H9 (cell line): Measurements from ENCODE around the gene DHX58. TPM values are rescaled to one million over a fixed set of nuclear protein-coding genes. Genes with fewer than 3 reads are reported as not detected.

Experiments
- DNase-seq: peaks from one replicate; pipeline ENCODE4 v3.0.0-alpha.2; 2017
- H2AFZ ChIP-seq: one replicate; pipeline ENCODE4 v1.6.1; 2013; ENCODE audit warnings: mild to moderate bottlenecking, low read length, control low read depth, moderate library complexity
- H2AK5ac ChIP-seq: 2 replicates; pipeline ENCODE4 v1.6.1; 2013; ENCODE audit warnings: low read length, control low read depth, mixed read lengths; ENCODE audit not compliant: insufficient read length
- H2BK120ac ChIP-seq: one replicate; pipeline ENCODE4 v1.6.1; 2013; ENCODE audit warnings: low read depth, mild to moderate bottlenecking, low read length, control low read depth, inconsistent platforms; ENCODE audit not compliant: poor library complexity, severe bottlenecking
- H2BK12ac ChIP-seq: 2 replicates; pipeline ENCODE4 v1.6.1; 2013; ENCODE audit warnings: low read length, control low read depth, mixed read lengths, low read depth; ENCODE audit not compliant: insufficient read length
- H2BK15ac ChIP-seq: 2 replicates; pipeline ENCODE4 v1.6.1; 2013; ENCODE audit warnings: low read depth, low read length, control low read depth
- H2BK20ac ChIP-seq: one replicate; pipeline ENCODE4 v1.6.1; 2013; ENCODE audit warnings: low read depth, mild to moderate bottlenecking, low read length, control low read depth, inconsistent platforms; ENCODE audit not compliant: poor library complexity, severe bottlenecking
- H2BK5ac ChIP-seq: 2 replicates; pipeline ENCODE4 v1.6.1; 2013; ENCODE audit warnings: low read length, control low read depth, mixed read lengths; ENCODE audit not compliant: insufficient read length
- H3K14ac ChIP-seq: 2 replicates; pipeline ENCODE4 v1.6.1; 2013; ENCODE audit warnings: low read length, control low read depth; ENCODE audit not compliant: insufficient read depth
- H3K18ac ChIP-seq: 2 replicates; pipeline ENCODE4 v1.6.1; 2013; ENCODE audit warnings: low read depth, mild to moderate bottlenecking, mixed read lengths, low read length, control low read depth; ENCODE audit not compliant: insufficient read length
- H3K23ac ChIP-seq: 2 replicates; pipeline ENCODE4 v1.6.1; 2013; ENCODE audit warnings: low read length, control low read depth, mixed read lengths, low read depth; ENCODE audit not compliant: insufficient read length
- H3K23me2 ChIP-seq: 2 replicates; pipeline ENCODE4 v1.6.1; 2013; ENCODE audit warnings: low read depth, mild to moderate bottlenecking, mixed read lengths, low read length, control low read depth; ENCODE audit not compliant: insufficient read length, poor library complexity, severe bottlenecking
- H3K27ac ChIP-seq: 2 replicates; pipeline ENCODE4 v1.5.1; 2013; ENCODE audit warnings: low read length, control low read depth, mixed read lengths, low read depth; ENCODE audit not compliant: insufficient read length
- H3K27me3 ChIP-seq: 2 replicates; pipeline ENCODE4 v1.6.1; 2013; ENCODE audit warnings: low read length, control low read depth, inconsistent platforms; ENCODE audit not compliant: insufficient read depth
- H3K4ac ChIP-seq: 2 replicates; pipeline ENCODE4 v1.6.1; 2013; ENCODE audit warnings: low read depth, mild to moderate bottlenecking, control low read depth, inconsistent platforms, low read length, moderate library complexity
- H3K4me1 ChIP-seq: 2 replicates; pipeline ENCODE4 v1.6.1; 2013; ENCODE audit warnings: low read length, control low read depth, inconsistent platforms; ENCODE audit not compliant: insufficient read depth
- H3K4me2 ChIP-seq: 2 replicates; pipeline ENCODE4 v1.6.1; 2013; ENCODE audit warnings: low read length, control low read depth, mixed read lengths; ENCODE audit not compliant: insufficient read length, insufficient read depth
- H3K56ac ChIP-seq: 2 replicates; pipeline ENCODE4 v1.6.1; 2013; ENCODE audit warnings: low read depth, mild to moderate bottlenecking, mixed read lengths, low read length, control low read depth; ENCODE audit not compliant: insufficient read length
- H3K79me1 ChIP-seq: 2 replicates; pipeline ENCODE4 v1.6.1; 2013; ENCODE audit warnings: low read depth, mild to moderate bottlenecking, moderate library complexity, low read length, control low read depth, inconsistent platforms; ENCODE audit not compliant: insufficient read depth, poor library complexity, severe bottlenecking
- H3K79me2 ChIP-seq: 2 replicates; pipeline ENCODE4 v1.6.1; 2013; ENCODE audit warnings: low read length, control low read depth, inconsistent platforms; ENCODE audit not compliant: insufficient read depth
- H3K9ac ChIP-seq: 2 replicates; pipeline ENCODE4 v1.6.1; 2013; ENCODE audit warnings: low read length, control low read depth, mixed read lengths; ENCODE audit not compliant: insufficient read length; ENCODE audit errors: extremely low read depth
- H3K9me3 ChIP-seq: one replicate; pipeline ENCODE4 v1.6.1; 2013; ENCODE audit warnings: low read depth, low read length, inconsistent platforms; ENCODE audit not compliant: control insufficient read depth
- H3T11ph ChIP-seq: one replicate; pipeline ENCODE4 v1.6.1; 2013; ENCODE audit warnings: mild to moderate bottlenecking, low read length, control low read depth, inconsistent platforms
- H4K20me1 ChIP-seq: one replicate; pipeline ENCODE4 v1.6.1; 2013; ENCODE audit not compliant: control insufficient read depth, insufficient read length, insufficient read depth
- H4K5ac ChIP-seq: 2 replicates; pipeline ENCODE4 v1.6.1; 2013; ENCODE audit warnings: low read depth, mild to moderate bottlenecking, mixed read lengths, low read length, control low read depth; ENCODE audit not compliant: insufficient read length
- H4K8ac ChIP-seq: replicated peaks from 2 replicates; pipeline ENCODE4 v1.6.1; 2013; ENCODE audit warnings: low read length, control low read depth, mixed read lengths, low read depth; ENCODE audit not compliant: insufficient read length
- H4K91ac ChIP-seq: 2 replicates; pipeline ENCODE4 v1.6.1; 2013; ENCODE audit warnings: low read depth, mild to moderate bottlenecking, moderate library complexity, mixed read lengths, low read length, control low read depth; ENCODE audit not compliant: insufficient read length
- H3K27ac Mint-ChIP-seq, 3 experiments: 2 replicates in 2 of 3; 3 replicates in 1 of 3; pipeline ENCODE4 v1.8.0; 2020 to 2021; ENCODE audit warnings: mixed read lengths in 3 of 3, mild to moderate bottlenecking in 1 of 3, moderate library complexity in 1 of 3
- H3K27me3 Mint-ChIP-seq: 2 replicates; pipeline ENCODE4 v1.8.0; 2021; ENCODE audit warnings: low read depth, mild to moderate bottlenecking, moderate library complexity, mixed read lengths
- H3K36me3 Mint-ChIP-seq, 3 experiments: 2 replicates in 2 of 3; 3 replicates in 1 of 3; pipeline ENCODE4 v1.8.0; 2020 to 2021; ENCODE audit warnings: low read depth in 3 of 3, mixed read lengths in 3 of 3; ENCODE audit not compliant: insufficient read depth in 1 of 3
- H3K4me1 Mint-ChIP-seq, 2 experiments: 2 replicates each; pipeline ENCODE4 v1.8.0; 2020; ENCODE audit warnings: mixed read lengths in 2 of 2
- H3K4me3 Mint-ChIP-seq, 2 experiments: 2 replicates in 1 of 2; 3 replicates in 1 of 2; pipeline ENCODE4 v1.8.0; 2020 to 2021; ENCODE audit warnings: mild to moderate bottlenecking in 2 of 2, mixed read lengths in 2 of 2, moderate library complexity in 1 of 2
- H3K9me3 Mint-ChIP-seq, 2 experiments: 2 replicates in 1 of 2; 3 replicates in 1 of 2; pipeline ENCODE4 v1.8.0; 2020; ENCODE audit warnings: mild to moderate bottlenecking in 2 of 2, mixed read lengths in 2 of 2, moderate library complexity in 1 of 2
- CTCF ChIP-seq: fragments of 200-600 bp; sonication (generic); conservative IDR thresholded peaks from 3 replicates; pipeline ENCODE4 v1.8.0; 2021; ENCODE audit warnings: antibody characterized with exemption, mild to moderate bottlenecking
- WGBS: extraction: QIAGEN DNeasy Blood & Tissue Kit; methylation state at CpG from one replicate; pipeline ENCODE4 v1.1.7; 2013; ENCODE audit warnings: missing lambda C conversion rate, low lambda C conversion rate, mixed read lengths; ENCODE audit not compliant: insufficient read length; ENCODE audit errors: extremely low coverage; 5-methylcytosine and 5-hydroxymethylcytosine counted together
- total RNA-seq: library from RNA; stranded (reverse); gene quantifications from 2 replicates; pipeline ENCODE4 v1.2.1, GENCODE V29; 2021

DHX58 gene
- total RNA-seq, 1 experiment from 2014 or later, result 3.9 TPM

- Histone ChIP-seq H2BK20ac (no peak overlapping the region), H4K20me1 (no peaks in the 10 kb centered on the region), H3K23me2 (no peaks in the 10 kb centered on the region), H4K91ac (no peak overlapping the region), H2AK5ac (no peak overlapping the region), H2AFZ (no peak overlapping the region), H2BK120ac (no peak overlapping the region), H3K4me2 (no peak overlapping the region), H4K5ac (no peak overlapping the region), H2BK5ac (no peak overlapping the region), H3K79me1 (no peaks in the 10 kb centered on the region), H4K8ac (no peak overlapping the region), H3K23ac (no peak overlapping the region), H3K14ac (no peak overlapping the region), H3K9me3 (no peaks in the 10 kb centered on the region), H3K27ac (no peak overlapping the region), H3K56ac (no peak overlapping the region), H3K4me1 (peaks cover 2% of the 10 kb centered on the region; the same call in 1 of the 2 replicates), H2BK15ac (no peak overlapping the region), H3K79me2 (no peaks in the 10 kb centered on the region), H3K9ac (no peak overlapping the region), H3K4ac (no peak overlapping the region), H3K18ac (no peak overlapping the region), H3K27me3 (no peaks in the 10 kb centered on the region), H3T11ph (no peak overlapping the region), H2BK12ac (no peak overlapping the region)
- TF ChIP-seq CTCF, result no peak
- Mint-ChIP-seq H3K36me3 (no peaks in the 10 kb centered on the region), H3K9me3 (no peaks in the 10 kb centered on the region; a peak in 1 of 5 replicates), H3K27ac (no peak overlapping the region), H3K4me3 (no peak overlapping the region), H3K4me1 (peaks cover 33 to 58% of the 10 kb centered on the region in 2 experiments), H3K27me3 (peaks cover 18% of the 10 kb centered on the region)
- no CpG with 5 or more reads among the region's 3 CpGs for WGBS
- DNase-seq, result no peak
Observed at GRCh38 chr17:42056635-42057034, 55.9 kb downstream of the DHX58 start.
